Stimulated activated CD4-positive, alpha-beta T cell treated with anti-CD3 and anti-CD28 coated beads, Interleukin-2, amount 100 ng/mL, for 24 hours (primary cell): ENCODE results near the gene SRPK1.
A peak's percentile ranks its signal among the peaks of the same experiment; 100 is the strongest.
"Not testable (repeated sequence)": the region's sequence is repeated elsewhere in the genome, so short reads cannot be mapped to it uniquely, and the experiment has no call there.

Experiments
- DNase-seq, 2 donors: peaks; one replicate each; pipeline ENCODE4 v3.0.0-alpha.2; 2020

The SRPK1 gene

DNA sequence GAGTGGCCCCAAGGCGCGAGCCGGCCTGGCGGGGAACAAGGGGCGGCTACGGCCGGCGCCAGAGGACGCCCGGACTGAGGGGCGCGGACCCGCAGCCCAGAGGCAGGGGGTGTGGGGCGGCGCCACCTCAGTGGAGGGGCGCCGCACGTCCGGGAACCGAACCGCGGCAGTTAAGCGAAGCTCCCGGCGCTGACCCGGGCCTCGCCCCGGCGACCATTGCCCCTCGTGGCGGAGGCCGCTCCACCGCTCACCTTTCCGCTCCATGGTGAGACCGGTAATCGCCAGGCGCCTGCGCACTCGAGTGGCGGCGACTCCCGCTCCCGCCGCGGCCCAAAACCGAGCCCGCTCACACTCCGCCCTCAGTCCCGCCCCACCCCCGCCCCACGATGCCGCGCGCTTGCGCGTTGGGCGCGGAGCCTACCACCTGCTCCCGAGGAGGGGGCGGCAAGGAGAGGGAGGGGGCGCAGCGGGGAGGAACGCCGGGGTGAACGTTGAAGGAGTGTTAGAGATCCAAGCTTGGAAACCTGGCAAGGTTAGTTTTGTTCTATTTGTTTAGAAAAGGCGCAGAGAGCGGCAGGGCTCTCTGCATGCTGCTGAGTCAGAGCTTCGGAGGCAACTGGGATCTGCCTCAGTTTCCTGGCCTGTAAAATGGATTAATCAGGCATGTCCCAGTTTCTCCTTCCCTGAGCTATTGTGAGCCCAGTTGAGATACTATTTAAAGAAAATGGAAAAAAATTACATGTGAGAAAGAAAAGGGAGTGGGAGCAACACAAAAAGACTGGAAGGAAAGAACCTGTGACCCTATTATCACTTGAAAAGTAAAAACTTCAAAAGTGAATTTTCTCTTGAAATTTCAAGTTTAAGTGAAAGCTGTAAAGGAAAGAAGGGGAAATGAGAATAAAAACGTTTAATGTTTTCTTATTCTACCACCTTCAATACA, at the start of gene SRPK1:
TSS of gene SRPK1 (minus strand) at position 306 of the 940 bp plus-strand sequence. CDS start at position 264, 42 bp downstream.
- DNase-seq = peak; percentile 89 to 92

GRCh38 chr6:35970181-35970580, 49.3 kb upstream of the SRPK1 start:
- no peak for DNase-seq

- no peak for DNase-seq
Observed at GRCh38 chr6:35969646-35970045, 48.7 kb upstream of the SRPK1 start.

DNA sequence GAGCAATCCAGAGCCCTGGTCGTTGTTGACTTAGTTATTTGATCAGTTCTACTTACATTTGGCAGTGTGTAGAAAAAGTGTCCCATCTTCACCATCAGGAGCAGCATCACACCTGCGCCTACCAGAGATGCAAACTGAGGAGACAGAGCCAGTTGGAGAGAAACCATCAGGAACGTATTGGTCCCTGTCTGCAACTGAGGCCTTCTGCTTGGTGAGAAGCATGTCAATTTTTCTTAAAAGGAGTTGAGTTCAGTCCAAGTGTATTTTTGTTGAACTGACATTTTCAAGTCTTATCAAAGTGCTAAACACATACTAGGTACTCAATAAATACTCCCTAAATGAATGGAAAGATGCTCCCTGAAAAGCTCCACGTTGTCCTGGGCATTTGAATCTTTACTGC, 47.9 kb upstream of the SRPK1 start:
- no peak for DNase-seq

DNA sequence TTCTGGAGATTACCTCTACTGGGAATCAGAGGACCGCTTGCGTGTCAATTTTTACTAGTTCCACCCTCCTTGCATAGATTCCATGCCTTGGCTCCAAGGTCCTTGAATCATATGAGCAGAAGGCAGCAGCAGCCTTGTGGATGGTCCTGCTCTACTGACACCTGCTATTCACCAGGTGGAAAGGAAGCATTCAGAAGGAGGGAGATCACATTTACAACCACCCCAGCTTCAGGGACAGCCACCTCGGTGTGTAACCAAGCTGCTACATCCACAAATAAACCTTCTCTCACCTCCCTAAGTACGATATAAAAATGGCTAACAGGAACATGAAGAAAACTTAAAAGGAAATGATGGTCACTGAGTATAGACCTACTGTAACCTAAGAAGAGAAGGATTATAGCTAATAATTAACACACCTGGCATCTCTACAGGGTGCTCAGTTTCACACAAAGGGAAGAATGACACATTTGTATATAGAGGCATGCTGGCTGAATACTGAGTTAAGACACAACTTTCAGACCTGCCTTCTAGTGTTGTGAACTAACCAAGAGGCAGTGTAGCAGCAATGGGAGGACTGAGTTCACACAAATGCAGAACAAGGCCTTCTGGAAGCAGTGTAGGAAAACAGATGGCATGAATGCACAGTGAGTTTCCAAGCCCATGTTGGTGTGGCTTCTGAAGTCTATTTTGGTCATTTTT, 46.3 kb upstream of the SRPK1 start:
- no peak for DNase-seq

GRCh38 chr6:35962779-35963560, 42.1 kb upstream of the SRPK1 start:
- DNase-seq = no peak

DNA sequence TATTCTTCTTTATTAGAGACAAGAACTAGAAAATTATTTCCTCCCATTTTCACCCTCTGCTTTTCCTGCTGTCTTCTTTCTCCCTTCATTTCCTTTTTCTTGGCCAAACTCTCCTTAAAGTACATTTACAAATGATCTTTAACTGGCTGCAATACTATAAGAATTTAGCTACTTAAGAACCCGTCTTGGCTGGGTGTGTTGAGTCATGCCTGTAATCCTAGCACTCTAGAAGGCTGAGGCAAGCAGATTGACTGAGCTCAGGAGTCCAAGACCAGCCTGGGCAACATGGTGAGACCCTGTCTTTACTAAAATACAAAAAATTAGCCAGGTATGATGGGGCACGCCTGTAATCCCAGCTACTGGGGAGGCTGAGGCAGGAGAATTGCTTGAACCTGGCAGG, 39.3 kb upstream of the SRPK1 start:
- DNase-seq = no peak

DNA sequence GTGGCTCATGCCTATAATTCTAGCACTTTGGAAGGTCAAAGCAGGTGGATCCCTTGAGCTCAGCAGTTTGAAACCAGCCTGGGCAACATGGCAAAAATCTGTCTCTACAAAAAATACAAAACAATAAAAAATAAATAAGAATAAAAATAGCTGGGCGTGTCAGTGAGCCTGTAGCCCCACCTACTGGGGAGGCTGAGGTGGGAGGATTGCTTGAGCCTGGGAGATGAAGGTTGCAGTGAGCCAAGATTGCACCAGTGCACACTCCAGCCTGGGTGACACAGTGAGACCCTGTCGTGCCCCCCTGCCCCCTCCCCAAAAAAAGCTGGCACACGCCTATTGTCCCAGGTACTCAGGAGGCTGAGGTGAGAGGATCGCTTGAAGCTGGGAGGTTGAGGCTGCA, 35.1 kb upstream of the SRPK1 start:
- peak in 1 of 2 donors; percentile 9 for DNase-seq

- DNase-seq = no peak
Observed at GRCh38 chr6:35955521-35955920, 34.6 kb upstream of the SRPK1 start.

GRCh38 chr6:35955071-35955470, 34.2 kb upstream of the SRPK1 start:
- no peak for DNase-seq

DNA sequence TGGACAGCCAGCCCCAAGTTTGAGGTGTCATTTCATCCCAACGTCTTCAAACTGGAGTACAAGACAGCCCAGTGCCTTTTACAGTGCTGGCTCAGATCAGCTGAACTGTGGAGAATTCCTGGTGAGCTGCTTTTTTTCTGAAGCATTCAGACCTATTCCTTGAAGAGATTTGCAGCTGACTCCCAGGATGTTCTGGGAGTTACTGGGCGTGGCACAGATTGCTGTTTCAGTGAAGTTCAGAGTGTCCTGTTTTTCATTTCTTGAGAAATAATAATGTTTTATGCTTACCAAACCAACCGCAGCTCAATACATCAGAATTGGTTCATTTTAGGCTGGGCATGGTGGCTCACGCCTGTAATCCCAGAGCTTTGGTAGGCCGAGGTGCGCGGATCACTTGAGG, 33.4 kb upstream of the SRPK1 start:
- DNase-seq = no peak

GRCh38 chr6:35948725-35949124, 27.8 kb upstream of the SRPK1 start:
- no peak for DNase-seq

- DNase-seq = no peak
Observed at GRCh38 chr6:35945650-35946025, 24.7 kb upstream of the SRPK1 start.

GRCh38 chr6:35943390-35943789, 22.5 kb upstream of the SRPK1 start:
- no peak for DNase-seq

- no peak for DNase-seq
Observed at GRCh38 chr6:35942355-35942754, 21.5 kb upstream of the SRPK1 start.

- not testable (repeated sequence) for DNase-seq
Observed at GRCh38 chr6:35941170-35941569, 20.3 kb upstream of the SRPK1 start.

GRCh38 chr6:35940014-35940413, 19.1 kb upstream of the SRPK1 start:
- not testable (repeated sequence) for DNase-seq

- not testable (repeated sequence) for DNase-seq
Observed at GRCh38 chr6:35939259-35939658, 18.4 kb upstream of the SRPK1 start.

DNA sequence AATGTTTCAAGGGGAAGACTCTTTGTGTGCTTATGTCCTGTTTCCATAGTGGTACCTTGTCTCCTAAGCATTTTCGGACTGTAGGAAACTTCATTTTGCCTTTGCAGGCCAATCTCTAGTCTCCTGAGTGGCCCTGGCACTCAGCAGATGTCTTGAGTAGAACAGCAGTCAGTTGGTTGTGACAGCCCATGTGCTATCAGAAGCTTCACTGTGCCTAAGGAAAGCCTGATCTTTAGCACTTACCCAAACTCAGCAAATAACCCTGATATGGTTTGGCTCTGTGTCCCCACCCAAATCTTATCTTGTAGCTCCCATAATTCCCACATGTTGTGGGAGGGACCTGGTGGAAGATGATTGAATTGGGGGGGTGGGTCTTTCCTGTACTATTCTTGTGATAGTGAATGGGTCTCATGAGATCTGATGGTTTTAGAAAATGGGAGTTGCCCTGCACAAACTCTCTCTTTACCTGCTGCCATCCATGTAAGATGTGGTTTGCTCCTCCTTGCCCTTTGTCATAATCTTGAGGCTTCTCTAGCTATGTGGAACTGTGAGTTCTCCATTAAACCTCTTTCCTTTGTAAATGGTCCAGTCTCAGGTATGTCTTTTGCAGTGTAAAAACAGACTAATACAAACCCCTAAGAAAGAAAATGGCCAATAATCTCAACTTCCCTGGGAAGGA, 15.9 kb upstream of the SRPK1 start:
- DNase-seq = no peak

DNA sequence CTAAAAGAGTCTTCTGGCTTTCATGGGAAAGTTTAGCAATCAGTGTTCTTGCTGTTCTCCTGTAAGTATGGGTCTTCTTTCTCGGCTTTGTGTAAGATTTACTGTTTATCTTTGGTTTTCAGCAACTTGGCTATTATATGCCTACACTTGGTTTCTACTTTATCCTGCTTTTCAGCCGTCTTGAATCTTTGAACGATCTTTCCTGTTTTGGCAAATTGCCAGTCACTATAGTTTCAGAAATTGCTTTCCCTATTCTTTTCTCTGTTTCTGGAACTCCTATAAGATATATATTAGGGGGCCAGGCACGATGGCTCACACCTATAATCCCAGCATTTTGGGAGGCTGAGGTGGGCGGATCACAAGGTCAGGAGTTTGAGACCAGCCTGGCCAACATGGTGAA, 14.6 kb upstream of the SRPK1 start:
- DNase-seq = no peak

GRCh38 chr6:35933844-35934243, 12.9 kb upstream of the SRPK1 start:
- DNase-seq = no peak

DNA sequence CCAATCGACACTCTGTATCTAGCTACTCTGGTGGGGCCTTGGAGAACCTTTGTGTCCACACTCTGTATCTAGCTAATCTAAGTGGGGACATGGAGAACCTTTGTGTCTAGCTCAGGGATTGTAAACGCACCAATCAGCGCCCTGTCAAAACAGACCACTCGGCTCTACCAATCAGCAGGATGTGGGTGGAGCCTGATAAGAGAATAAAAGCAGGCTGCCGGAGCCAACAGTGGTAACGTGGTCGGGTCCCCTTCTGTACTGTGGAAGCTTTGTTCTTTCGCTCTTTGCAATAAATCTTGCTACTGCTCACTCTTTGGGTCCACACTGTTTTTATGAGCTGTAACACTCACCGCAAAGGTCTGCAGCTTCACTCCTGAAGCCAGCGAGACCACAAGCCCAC, 11.0 kb upstream of the SRPK1 start:
- DNase-seq = not testable (repeated sequence)

DNA sequence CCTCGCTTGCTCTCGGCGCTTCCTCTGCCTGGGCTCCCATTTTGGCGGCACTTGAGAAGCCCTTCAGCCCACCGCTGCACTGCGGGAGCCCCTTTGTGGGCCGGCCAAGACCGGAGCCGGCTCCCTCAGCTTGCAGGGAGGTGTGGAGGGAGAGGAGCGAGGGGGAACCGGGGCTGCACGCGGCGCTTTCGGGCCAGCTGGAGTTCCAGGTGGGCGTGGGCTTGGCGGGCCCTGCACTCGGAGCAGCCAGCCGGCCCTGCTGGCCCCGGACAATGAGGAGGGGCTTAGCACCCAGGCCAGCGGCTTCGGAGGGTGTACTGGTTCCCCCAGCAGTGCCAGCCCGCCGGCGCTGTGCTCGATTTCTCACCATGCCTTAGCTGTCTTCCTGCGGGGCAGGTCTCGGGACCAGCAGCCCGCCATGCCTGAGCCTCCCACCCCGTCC, 10.2 kb upstream of the SRPK1 start:
- no peak for DNase-seq
